IMR-90 (cell line): ENCODE results near the gene TPSG1. TPM values are rescaled to one million over a fixed set of nuclear protein-coding genes. Genes with fewer than 3 reads are reported as not detected.

Source experiments
- ATAC-seq: fragments of 200-7000 bp; cut with Tn5 transposase; 2 replicates; pipeline ENCODE4 v1.9.1; 2020; ENCODE audit warnings: low read depth, mild to moderate bottlenecking, moderate library complexity
- BruUV-seq: library from RNA; stranded (reverse); fragments of 400-500 nt; replicated peaks from 2 replicates; lab custom pipeline; 2021; lab: Mats Ljungman, UMichigan
- CTCF ChIA-PET: fragments of 300-600 bp; formaldehyde crosslinking; extraction: SDS; loops from one replicate; lab custom pipeline; 2021; ENCODE audit warnings: antibody characterized with exemption; lab: Yijun Ruan, JAX
- POLR2A ChIA-PET: fragments of 300-600 bp; sonication (Branson Sonifier 250); formaldehyde crosslinking; loops from one replicate; lab custom pipeline; 2022; ENCODE audit warnings: antibody characterized with exemption; ENCODE audit not compliant: unreplicated experiment; lab: Charles Lee
- DNase-seq: peaks from one replicate; pipeline ENCODE4 v3.0.0; 2013
- H2AFZ ChIP-seq: replicated peaks from 2 replicates; pipeline ENCODE3; 2013; ENCODE audit warnings: low read length, mild to moderate bottlenecking; ENCODE audit not compliant: poor library complexity
- H2AK5ac ChIP-seq: 2 replicates; pipeline ENCODE4 v1.6.1; 2013; ENCODE audit warnings: low read depth, low read length, inconsistent platforms
- H2AK9ac ChIP-seq: replicated peaks from 2 replicates; pipeline ENCODE3; 2013; ENCODE audit warnings: mild to moderate bottlenecking, low read depth, low read length, moderate library complexity; ENCODE audit not compliant: poor library complexity
- H2BK120ac ChIP-seq: 2 replicates; pipeline ENCODE4 v1.6.1; 2013; ENCODE audit warnings: low read depth, low read length, inconsistent platforms
- H2BK15ac ChIP-seq: 3 replicates; pipeline ENCODE4 v1.6.1; 2013; ENCODE audit warnings: low read depth, low read length, inconsistent platforms
- H2BK20ac ChIP-seq: 2 replicates; pipeline ENCODE4 v1.6.1; 2013; ENCODE audit warnings: low read depth, mild to moderate bottlenecking, inconsistent platforms, low read length, moderate library complexity
- H2BK5ac ChIP-seq: 2 replicates; pipeline ENCODE4 v1.6.1; 2013; ENCODE audit warnings: mild to moderate bottlenecking, low read depth, low read length, inconsistent platforms; ENCODE audit not compliant: poor library complexity, severe bottlenecking
- H3K14ac ChIP-seq: replicated peaks from 2 replicates; pipeline ENCODE4 v1.6.1; 2013; ENCODE audit warnings: low read depth, low read length, inconsistent platforms
- H3K18ac ChIP-seq: 2 replicates; pipeline ENCODE4 v1.6.1; 2013; ENCODE audit warnings: low read depth, low read length, control low read depth
- H3K23ac ChIP-seq: 2 replicates; pipeline ENCODE4 v1.6.1; 2013; ENCODE audit warnings: low read depth, low read length, inconsistent platforms
- H3K27ac ChIP-seq: 2 replicates; pipeline ENCODE4 v1.5.1; 2013; ENCODE audit warnings: mild to moderate bottlenecking, control low read depth, low read length; ENCODE audit not compliant: insufficient read depth
- H3K27me3 ChIP-seq: 2 replicates; pipeline ENCODE4 v1.6.1; 2013; ENCODE audit warnings: low read length; ENCODE audit not compliant: control insufficient read depth, insufficient read depth
- H3K36me3 ChIP-seq: 2 replicates; pipeline ENCODE4 v1.6.1; 2013; ENCODE audit warnings: low read length, mixed read lengths; ENCODE audit not compliant: control insufficient read depth, insufficient read depth
- H3K4ac ChIP-seq: 2 replicates; pipeline ENCODE4 v1.6.1; 2013; ENCODE audit warnings: low read depth, low read length, inconsistent platforms
- H3K4me1 ChIP-seq: 2 replicates; pipeline ENCODE4 v1.6.1; 2013; ENCODE audit warnings: low read length, mixed read lengths; ENCODE audit not compliant: control insufficient read depth, insufficient read depth
- H3K4me2 ChIP-seq: 2 replicates; pipeline ENCODE4 v1.6.1; 2013; ENCODE audit warnings: low read depth, mild to moderate bottlenecking, control low read depth, low read length, moderate library complexity
- H3K4me3 ChIP-seq: 2 replicates; pipeline ENCODE4 v1.5.1; 2013; ENCODE audit warnings: low read depth, mild to moderate bottlenecking, control low read depth, low read length, moderate library complexity; ENCODE audit not compliant: insufficient read depth
- H3K56ac ChIP-seq: 2 replicates; pipeline ENCODE4 v1.6.1; 2013; ENCODE audit warnings: low read length, inconsistent platforms; ENCODE audit not compliant: insufficient read depth; ENCODE audit errors: extremely low read depth
- H3K79me1 ChIP-seq, 2 experiments: 2 replicates each; pipeline ENCODE4 v1.6.1; 2013; ENCODE audit warnings: low read length in 2 of 2, inconsistent platforms in 1 of 2, low read depth in 1 of 2
- H3K9ac ChIP-seq: 2 replicates; pipeline ENCODE4 v1.6.1; 2013; ENCODE audit warnings: low read depth, low read length, control low read depth
- H3K9me1 ChIP-seq: 2 replicates; pipeline ENCODE4 v1.6.1; 2013; ENCODE audit warnings: low read length, inconsistent platforms; ENCODE audit not compliant: insufficient read depth
- H3K9me3 ChIP-seq: 2 replicates; pipeline ENCODE4 v1.6.1; 2013; ENCODE audit warnings: low read length; ENCODE audit not compliant: control insufficient read depth, insufficient read depth
- H4K20me1 ChIP-seq: 2 replicates; pipeline ENCODE4 v1.6.1; 2013; ENCODE audit warnings: low read length, inconsistent platforms; ENCODE audit not compliant: insufficient read depth
- H4K5ac ChIP-seq: 2 replicates; pipeline ENCODE4 v1.6.1; 2013; ENCODE audit warnings: mild to moderate bottlenecking, low read depth, low read length, control low read depth
- H4K8ac ChIP-seq, 2 experiments: 2 replicates each; pipeline ENCODE4 v1.6.1; 2013; ENCODE audit warnings: low read depth in 2 of 2, low read length in 2 of 2, control low read depth in 1 of 2, inconsistent platforms in 1 of 2
- H4K91ac ChIP-seq: 2 replicates; pipeline ENCODE4 v1.6.1; 2013; ENCODE audit warnings: low read depth, low read length, inconsistent platforms; ENCODE audit not compliant: insufficient read depth
- CTCF ChIP-seq: conservative IDR thresholded peaks from 2 replicates; pipeline ENCODE4 v1.5.1; 2012; ENCODE audit warnings: mild to moderate bottlenecking, low read depth, low read length, improper control_type of control experiment
- ELK1 ChIP-seq: fragments of 150-350 bp; IDR thresholded peaks from 2 replicates; pipeline ENCODE4 v1.6.1; 2016; ENCODE audit warnings: low read depth, mild to moderate bottlenecking, low read length, moderate library complexity, borderline replicate concordance
- FOS ChIP-seq: fragments of 150-350 bp; IDR thresholded peaks from 2 replicates; pipeline ENCODE4 v1.6.1; 2016; ENCODE audit warnings: low read depth, low read length
- MAFK ChIP-seq: IDR thresholded peaks from 2 replicates; pipeline ENCODE4 v1.6.1; 2012; ENCODE audit warnings: low read depth, low read length, improper control_type of control experiment
- MAZ ChIP-seq: IDR thresholded peaks from 2 replicates; pipeline ENCODE4 v1.6.1; 2012; ENCODE audit warnings: low read depth, mild to moderate bottlenecking, low read length, improper control_type of control experiment, moderate library complexity, borderline replicate concordance
- MXI1 ChIP-seq: IDR thresholded peaks from 2 replicates; pipeline ENCODE4 v1.6.1; 2012; ENCODE audit warnings: low read depth, mild to moderate bottlenecking, low read length, moderate library complexity, borderline replicate concordance
- NFE2L2 ChIP-seq: fragments of 150-350 bp; IDR thresholded peaks from 2 replicates; pipeline ENCODE4 v1.6.1; 2016; ENCODE audit warnings: low read depth, mild to moderate bottlenecking, low read length
- POLR2A ChIP-seq: IDR thresholded peaks from 2 replicates; pipeline ENCODE4 v1.6.1; 2012; ENCODE audit warnings: mild to moderate bottlenecking, low read depth, low read length
- RAD21 ChIP-seq: IDR thresholded peaks from 2 replicates; pipeline ENCODE4 v1.6.1; 2012; ENCODE audit warnings: low read length, improper control_type of control experiment
- RCOR1 ChIP-seq: IDR thresholded peaks from 2 replicates; pipeline ENCODE4 v1.6.1; 2012; ENCODE audit warnings: mild to moderate bottlenecking, low read length, improper control_type of control experiment; ENCODE audit not compliant: insufficient replicate concordance
- SMC3 ChIP-seq: fragments of 150-350 bp; IDR thresholded peaks from 2 replicates; pipeline ENCODE4 v1.6.1; 2016; ENCODE audit warnings: low read depth, mild to moderate bottlenecking, antibody characterized with exemption, low read length, moderate library complexity
- WGBS, 2 experiments: methylation state at CpG; one replicate each; pipeline versions ENCODE4 v1.1.5 to v1.1.7; 2013; ENCODE audit warnings: missing lambda C conversion rate in 2 of 2; ENCODE audit not compliant: insufficient read length in 1 of 2; ENCODE audit errors: extremely low coverage in 2 of 2; 5-methylcytosine and 5-hydroxymethylcytosine counted together
- dilution Hi-C: fragments of 300-500 bp; cut with HindIII; formaldehyde crosslinking; loops from one replicate; pipeline ENCODE4 v1.14.3; 2018; ENCODE audit warnings: low sequenced_read_pairs; ENCODE audit not compliant: unreplicated experiment
- in situ Hi-C: fragments of 300-500 bp; cut with MboI; formaldehyde crosslinking; loops from 3 replicates; pipeline ENCODE4 v1.14.3; 2019; ENCODE audit warnings: low sequenced_read_pairs, inconsistent platforms, mixed read lengths
- intact Hi-C: fragments of 100-400 bp; cut with micrococcal nuclease; formaldehyde crosslinking; loops from 2 replicates; pipeline ENCODE4 v1.10.0; 2022
- polyA plus RNA-seq, 3 experiments: library from polyadenylated mRNA; depleted of rRNA; stranded (reverse); fragments of >200 nt; gene quantifications; 2 replicates each; pipeline ENCODE4 v1.2.3, GENCODE V29; 2012; ENCODE audit warnings: low replicate concordance in 1 of 3
- total RNA-seq: library from RNA; depleted of rRNA; stranded (reverse); fragments of >200 nt; gene quantifications from 2 replicates; pipeline ENCODE4 v1.2.3, GENCODE V29; 2012
- TF ChIP-seq, protein P1 (sequence below): fragments of 150-350 bp; IDR thresholded peaks from 2 replicates; pipeline ENCODE4 v1.6.1; 2017; ENCODE audit warnings: mild to moderate bottlenecking, antibody characterized with exemption, low read length, low read depth

TPSG1 gene
- total and polyA plus RNA-seq, 2 of the 4 experiments (the other 2 are of a cell fraction) = not detected

GRCh38 chr16:1273816-1274215 lies 48.7 kb upstream of the TPSG1 start:
- Histone ChIP-seq H2BK120ac (no peak overlapping the region), H2BK15ac (no peak overlapping the region), H3K4me3 (no peak overlapping the region), H3K36me3 (no peaks in the 10 kb centered on the region), H3K9me1 (no peaks in the 10 kb centered on the region), H4K8ac (no peak overlapping the region), H4K20me1 (no peaks in the 10 kb centered on the region), H3K56ac (no peak overlapping the region), H3K4me1 (no peaks in the 10 kb centered on the region), H2AK9ac (no peak overlapping the region), H4K5ac (no peak overlapping the region), H3K23ac (no peak overlapping the region), H3K27me3 (peaks cover 35% of the 10 kb centered on the region), H3K9me3 (peaks cover 2% of the 10 kb centered on the region; the same call in 1 of the 2 replicates), H2AFZ (no peak overlapping the region), H3K4me2 (no peak overlapping the region), H3K27ac (no peak overlapping the region), H4K91ac (no peak overlapping the region), H3K18ac (no peak overlapping the region), H3K4ac (no peak overlapping the region), H2BK5ac (no peak overlapping the region), H2AK5ac (no peak overlapping the region), H3K14ac (no peak overlapping the region), H3K79me1 (no peaks in the 10 kb centered on the region), H3K9ac (no peak overlapping the region), H2BK20ac (no peak overlapping the region)
- in situ Hi-C loops = no loop called here
- BruUV-seq = no TSS peak
- ChIA-PET POLR2A (no interaction called here), CTCF (no interaction called here)
- ATAC-seq (no peak), DNase-seq (no peak)
- dilution Hi-C loops = no loop called here
- no peak for TF ChIP-seq MAFK
- TF ChIP-seq NFE2L2 = no peak
- no peak for TF ChIP-seq RAD21
- no peak for TF ChIP-seq FOS
- TF ChIP-seq, protein P1, sequence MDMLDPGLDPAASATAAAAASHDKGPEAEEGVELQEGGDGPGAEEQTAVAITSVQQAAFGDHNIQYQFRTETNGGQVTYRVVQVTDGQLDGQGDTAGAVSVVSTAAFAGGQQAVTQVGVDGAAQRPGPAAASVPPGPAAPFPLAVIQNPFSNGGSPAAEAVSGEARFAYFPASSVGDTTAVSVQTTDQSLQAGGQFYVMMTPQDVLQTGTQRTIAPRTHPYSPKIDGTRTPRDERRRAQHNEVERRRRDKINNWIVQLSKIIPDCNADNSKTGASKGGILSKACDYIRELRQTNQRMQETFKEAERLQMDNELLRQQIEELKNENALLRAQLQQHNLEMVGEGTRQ = no peak
- no peak for TF ChIP-seq ELK1
- TF ChIP-seq SMC3 = no peak
- TF ChIP-seq CTCF = no peak
- no peak for TF ChIP-seq RCOR1
- no peak for TF ChIP-seq MXI1
- no peak for TF ChIP-seq MAZ
- TF ChIP-seq POLR2A = no peak
- WGBS, 2 experiments = 91% methylated on average over 8 of the region's 15 CpGs; no CpG with 5 or more reads in 1 of the 2 experiments
- intact Hi-C loops = no loop called here
